Neural cell (in vitro differentiated cells): ENCODE data around the gene ID4. TPM values are rescaled to one million over a fixed set of nuclear protein-coding genes. Genes with fewer than 3 reads are reported as not detected.

ENCODE experiments used
- H2AFZ ChIP-seq: fragments of 200-600, 300-800 bp; sonication (generic), shearing (Covaris generic); 2 replicates; pipeline ENCODE4 v1.6.0; 2014; ENCODE audit warnings: low read depth, mild to moderate bottlenecking, antibody characterized with exemption, low read length, moderate library complexity
- H3F3A ChIP-seq: fragments of 200-600 bp; shearing (Covaris generic); 2 replicates; pipeline ENCODE4 v1.6.1; 2016; ENCODE audit warnings: mild to moderate bottlenecking, moderate library complexity, mixed read lengths, antibody characterized with exemption, low read length; ENCODE audit not compliant: insufficient read depth, poor library complexity, severe bottlenecking
- H3K27ac ChIP-seq: fragments of 200-600, 300-800 bp; sonication (generic), shearing (Covaris generic); 2 replicates; pipeline ENCODE4 v1.5.1; 2014; ENCODE audit warnings: mild to moderate bottlenecking, low read length, moderate library complexity
- H3K27me3 ChIP-seq: fragments of 300-800, 200-600 bp; sonication (generic), shearing (Covaris generic); 2 replicates; pipeline ENCODE4 v1.6.0; 2014; ENCODE audit warnings: mild to moderate bottlenecking, low read depth, low read length, moderate library complexity; ENCODE audit not compliant: insufficient read depth
- H3K36me3 ChIP-seq: fragments of 300-800, 200-600 bp; sonication (generic), shearing (Covaris generic); 2 replicates; pipeline ENCODE4 v1.5.1; 2014; ENCODE audit warnings: mild to moderate bottlenecking, antibody characterized with exemption, low read length, moderate library complexity; ENCODE audit not compliant: insufficient read depth
- H3K4me2 ChIP-seq: fragments of 300-800, 200-600 bp; sonication (generic), shearing (Covaris generic); 2 replicates; pipeline ENCODE4 v1.6.0; 2014; ENCODE audit warnings: mild to moderate bottlenecking, low read length
- H3K4me3 ChIP-seq: fragments of 300-800, 200-600 bp; sonication (generic), shearing (Covaris generic); 2 replicates; pipeline ENCODE4 v1.5.1; 2014; ENCODE audit warnings: mild to moderate bottlenecking, low read length, moderate library complexity
- H3K79me2 ChIP-seq: fragments of 200-600 bp; shearing (Covaris generic); replicated peaks from 2 replicates; pipeline ENCODE4 v1.6.0; 2014; ENCODE audit warnings: mild to moderate bottlenecking, low read length, moderate library complexity; ENCODE audit not compliant: insufficient read depth
- H3K9ac ChIP-seq: fragments of 300-800, 200-600 bp; sonication (generic), shearing (Covaris generic); 2 replicates; pipeline ENCODE4 v1.6.1; 2016; ENCODE audit warnings: mild to moderate bottlenecking, low read length, mixed read lengths
- H3K9me2 ChIP-seq: fragments of 200-600 bp; shearing (Covaris generic); 2 replicates; pipeline ENCODE4 v1.6.1; 2016; ENCODE audit warnings: mild to moderate bottlenecking, low read length, mixed read lengths; ENCODE audit not compliant: insufficient read depth
- H3K9me3 ChIP-seq: fragments of 200-600, 300-800 bp; sonication (generic), shearing (Covaris generic); 2 replicates; pipeline ENCODE4 v1.6.1; 2016; ENCODE audit warnings: mild to moderate bottlenecking, mixed run types, low read length, moderate library complexity, mixed read lengths
- H4K20me1 ChIP-seq: fragments of 200-600 bp; shearing (Covaris generic); 2 replicates; pipeline ENCODE4 v1.6.1; 2016; ENCODE audit warnings: mild to moderate bottlenecking, mixed run types; ENCODE audit not compliant: insufficient read depth
- EP300 ChIP-seq: fragments of 450-650 bp; conservative IDR thresholded peaks from 2 replicates; pipeline ENCODE4 v1.6.1; 2014; ENCODE audit warnings: antibody characterized with exemption, mild to moderate bottlenecking, moderate library complexity; ENCODE audit not compliant: poor library complexity, severe bottlenecking
- EZH2 ChIP-seq: fragments of 200-600, 300-800 bp; shearing (Covaris generic), sonication (generic); IDR thresholded peaks from 2 replicates; pipeline ENCODE4 v1.6.1; 2014; ENCODE audit warnings: antibody characterized with exemption, low read length, borderline replicate concordance, mild to moderate bottlenecking; ENCODE audit not compliant: insufficient read depth, poor library complexity, severe bottlenecking
- MXI1 ChIP-seq: fragments of 450-650 bp; conservative IDR thresholded peaks from 2 replicates; pipeline ENCODE4 v1.6.1; 2014; ENCODE audit warnings: antibody characterized with exemption, mild to moderate bottlenecking; ENCODE audit not compliant: poor library complexity, severe bottlenecking
- POLR2AphosphoS5 ChIP-seq: IDR thresholded peaks from 2 replicates; pipeline ENCODE4 v1.6.1; 2012
- RAD21 ChIP-seq: fragments of 450-650 bp; conservative IDR thresholded peaks from 2 replicates; pipeline ENCODE4 v1.6.1; 2014; ENCODE audit warnings: antibody characterized with exemption, mild to moderate bottlenecking, moderate library complexity
- SMC3 ChIP-seq: fragments of 450-650 bp; conservative IDR thresholded peaks from 2 replicates; pipeline ENCODE4 v1.6.1; 2014; ENCODE audit warnings: antibody characterized with exemption, mild to moderate bottlenecking, moderate library complexity; ENCODE audit not compliant: poor library complexity
- TAF1 ChIP-seq: IDR thresholded peaks from 2 replicates; pipeline ENCODE4 v1.6.1; 2012; ENCODE audit warnings: low read depth
- polyA plus RNA-seq: library from polyadenylated mRNA; depleted of rRNA; stranded (reverse); fragments of >200 nt; gene quantifications from 2 replicates; pipeline ENCODE4 v1.2.3, GENCODE V29; 2014
- TF ChIP-seq, protein P1 (sequence below): IDR thresholded peaks from 2 replicates; pipeline ENCODE4 v1.6.1; 2012; ENCODE audit warnings: borderline replicate concordance
- TF ChIP-seq, protein P2 (sequence below): fragments of 450-650 bp; IDR thresholded peaks from 2 replicates; pipeline ENCODE4 v1.5.1; 2014; ENCODE audit warnings: antibody characterized with exemption, mild to moderate bottlenecking, moderate library complexity; ENCODE audit not compliant: poor library complexity, severe bottlenecking

ID4 gene
- polyA plus RNA-seq, 1 donor from 2014 or later, result 506 TPM

DNA sequence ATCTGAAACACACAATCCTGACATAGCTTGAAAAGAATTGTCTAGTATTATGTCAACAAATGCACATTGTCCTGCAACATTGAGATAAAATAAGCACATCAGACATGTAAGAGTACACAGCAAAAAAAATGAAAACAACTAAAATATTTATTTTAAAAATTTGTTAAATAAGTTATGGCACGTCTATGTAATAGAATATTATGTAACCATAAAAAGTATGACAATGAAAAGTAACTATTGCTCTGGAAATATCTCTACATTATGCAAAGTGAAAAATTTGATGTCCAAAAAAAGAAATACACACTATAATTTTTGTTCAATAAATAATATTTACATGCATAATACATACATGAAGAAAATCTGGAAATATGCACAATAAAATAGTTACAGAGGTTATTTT, 9.3 kb upstream of the ID4 start:
- Histone ChIP-seq H3K9me3 (no peaks in the 10 kb centered on the region), H3K4me2 (no peak overlapping the region), H2AFZ (no peak overlapping the region), H3K9me2 (no peaks in the 10 kb centered on the region), H3K27me3 (no peaks in the 10 kb centered on the region), H3F3A (no peaks in the 10 kb centered on the region), H3K27ac (no peak overlapping the region), H3K4me3 (no peak overlapping the region), H3K36me3 (no peaks in the 10 kb centered on the region), H3K79me2 (no peaks in the 10 kb centered on the region), H3K9ac (no peak overlapping the region), H4K20me1 (no peaks in the 10 kb centered on the region)
- TF ChIP-seq POLR2AphosphoS5, result no peak
- TF ChIP-seq, protein P1, sequence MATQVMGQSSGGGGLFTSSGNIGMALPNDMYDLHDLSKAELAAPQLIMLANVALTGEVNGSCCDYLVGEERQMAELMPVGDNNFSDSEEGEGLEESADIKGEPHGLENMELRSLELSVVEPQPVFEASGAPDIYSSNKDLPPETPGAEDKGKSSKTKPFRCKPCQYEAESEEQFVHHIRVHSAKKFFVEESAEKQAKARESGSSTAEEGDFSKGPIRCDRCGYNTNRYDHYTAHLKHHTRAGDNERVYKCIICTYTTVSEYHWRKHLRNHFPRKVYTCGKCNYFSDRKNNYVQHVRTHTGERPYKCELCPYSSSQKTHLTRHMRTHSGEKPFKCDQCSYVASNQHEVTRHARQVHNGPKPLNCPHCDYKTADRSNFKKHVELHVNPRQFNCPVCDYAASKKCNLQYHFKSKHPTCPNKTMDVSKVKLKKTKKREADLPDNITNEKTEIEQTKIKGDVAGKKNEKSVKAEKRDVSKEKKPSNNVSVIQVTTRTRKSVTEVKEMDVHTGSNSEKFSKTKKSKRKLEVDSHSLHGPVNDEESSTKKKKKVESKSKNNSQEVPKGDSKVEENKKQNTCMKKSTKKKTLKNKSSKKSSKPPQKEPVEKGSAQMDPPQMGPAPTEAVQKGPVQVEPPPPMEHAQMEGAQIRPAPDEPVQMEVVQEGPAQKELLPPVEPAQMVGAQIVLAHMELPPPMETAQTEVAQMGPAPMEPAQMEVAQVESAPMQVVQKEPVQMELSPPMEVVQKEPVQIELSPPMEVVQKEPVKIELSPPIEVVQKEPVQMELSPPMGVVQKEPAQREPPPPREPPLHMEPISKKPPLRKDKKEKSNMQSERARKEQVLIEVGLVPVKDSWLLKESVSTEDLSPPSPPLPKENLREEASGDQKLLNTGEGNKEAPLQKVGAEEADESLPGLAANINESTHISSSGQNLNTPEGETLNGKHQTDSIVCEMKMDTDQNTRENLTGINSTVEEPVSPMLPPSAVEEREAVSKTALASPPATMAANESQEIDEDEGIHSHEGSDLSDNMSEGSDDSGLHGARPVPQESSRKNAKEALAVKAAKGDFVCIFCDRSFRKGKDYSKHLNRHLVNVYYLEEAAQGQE, result no peak
- no peak for TF ChIP-seq TAF1
- no peak for TF ChIP-seq RAD21
- TF ChIP-seq EZH2, result no peak
- TF ChIP-seq SMC3, result no peak
- no peak for TF ChIP-seq EP300
- TF ChIP-seq, protein P2, sequence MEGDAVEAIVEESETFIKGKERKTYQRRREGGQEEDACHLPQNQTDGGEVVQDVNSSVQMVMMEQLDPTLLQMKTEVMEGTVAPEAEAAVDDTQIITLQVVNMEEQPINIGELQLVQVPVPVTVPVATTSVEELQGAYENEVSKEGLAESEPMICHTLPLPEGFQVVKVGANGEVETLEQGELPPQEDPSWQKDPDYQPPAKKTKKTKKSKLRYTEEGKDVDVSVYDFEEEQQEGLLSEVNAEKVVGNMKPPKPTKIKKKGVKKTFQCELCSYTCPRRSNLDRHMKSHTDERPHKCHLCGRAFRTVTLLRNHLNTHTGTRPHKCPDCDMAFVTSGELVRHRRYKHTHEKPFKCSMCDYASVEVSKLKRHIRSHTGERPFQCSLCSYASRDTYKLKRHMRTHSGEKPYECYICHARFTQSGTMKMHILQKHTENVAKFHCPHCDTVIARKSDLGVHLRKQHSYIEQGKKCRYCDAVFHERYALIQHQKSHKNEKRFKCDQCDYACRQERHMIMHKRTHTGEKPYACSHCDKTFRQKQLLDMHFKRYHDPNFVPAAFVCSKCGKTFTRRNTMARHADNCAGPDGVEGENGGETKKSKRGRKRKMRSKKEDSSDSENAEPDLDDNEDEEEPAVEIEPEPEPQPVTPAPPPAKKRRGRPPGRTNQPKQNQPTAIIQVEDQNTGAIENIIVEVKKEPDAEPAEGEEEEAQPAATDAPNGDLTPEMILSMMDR, result no peak
- TF ChIP-seq MXI1, result no peak

- Histone ChIP-seq H4K20me1 (no peaks in the 10 kb centered on the region), H3K27ac (no peak overlapping the region), H3K79me2 (peaks cover 3% of the 10 kb centered on the region), H3K9me2 (no peaks in the 10 kb centered on the region), H3K27me3 (no peaks in the 10 kb centered on the region), H3K9me3 (no peaks in the 10 kb centered on the region), H3K9ac (no peak overlapping the region), H3K4me3 (no peak overlapping the region), H2AFZ (no peak overlapping the region), H3F3A (no peaks in the 10 kb centered on the region), H3K4me2 (no peak overlapping the region), H3K36me3 (no peaks in the 10 kb centered on the region)
- TF ChIP-seq, protein P2, result no peak
- no peak for TF ChIP-seq SMC3
- TF ChIP-seq MXI1, result no peak
- TF ChIP-seq EP300, result no peak
- TF ChIP-seq RAD21, result no peak
- TF ChIP-seq, protein P1, result no peak
- no peak for TF ChIP-seq TAF1
- no peak for TF ChIP-seq EZH2
- no peak for TF ChIP-seq POLR2AphosphoS5
Measured at GRCh38 chr6:19830171-19830570, 7.0 kb upstream of the ID4 start.
